Cardiac fibroblast (primary cell): ENCODE measurements around the gene ACADVL.
"Not testable (repeated sequence)": the region's sequence is repeated elsewhere in the genome, so short reads cannot be mapped to it uniquely, and the experiment has no call there.

Source experiments
- DNase-seq, 2 donors: peaks; one replicate each; pipeline versions ENCODE4 v3.0.0 to v3.0.0-alpha.2; 2010; ENCODE audit warnings: low read depth in 2 of 2
- H3K4me3 ChIP-seq, 2 donors: replicated peaks in 1 of 2; 1 replicate in 1 of 2; 2 replicates in 1 of 2; pipeline ENCODE4 v1.5.1; 2011; ENCODE audit warnings: low read depth in 2 of 2, low read length in 2 of 2, mild to moderate bottlenecking in 2 of 2, moderate library complexity in 1 of 2
- TF ChIP-seq, protein P1 (sequence below): IDR thresholded peaks from one replicate; pipeline ENCODE4 v1.5.1; 2011; ENCODE audit warnings: low read depth, mild to moderate bottlenecking, low read length, inconsistent platforms

The ACADVL gene

DNA sequence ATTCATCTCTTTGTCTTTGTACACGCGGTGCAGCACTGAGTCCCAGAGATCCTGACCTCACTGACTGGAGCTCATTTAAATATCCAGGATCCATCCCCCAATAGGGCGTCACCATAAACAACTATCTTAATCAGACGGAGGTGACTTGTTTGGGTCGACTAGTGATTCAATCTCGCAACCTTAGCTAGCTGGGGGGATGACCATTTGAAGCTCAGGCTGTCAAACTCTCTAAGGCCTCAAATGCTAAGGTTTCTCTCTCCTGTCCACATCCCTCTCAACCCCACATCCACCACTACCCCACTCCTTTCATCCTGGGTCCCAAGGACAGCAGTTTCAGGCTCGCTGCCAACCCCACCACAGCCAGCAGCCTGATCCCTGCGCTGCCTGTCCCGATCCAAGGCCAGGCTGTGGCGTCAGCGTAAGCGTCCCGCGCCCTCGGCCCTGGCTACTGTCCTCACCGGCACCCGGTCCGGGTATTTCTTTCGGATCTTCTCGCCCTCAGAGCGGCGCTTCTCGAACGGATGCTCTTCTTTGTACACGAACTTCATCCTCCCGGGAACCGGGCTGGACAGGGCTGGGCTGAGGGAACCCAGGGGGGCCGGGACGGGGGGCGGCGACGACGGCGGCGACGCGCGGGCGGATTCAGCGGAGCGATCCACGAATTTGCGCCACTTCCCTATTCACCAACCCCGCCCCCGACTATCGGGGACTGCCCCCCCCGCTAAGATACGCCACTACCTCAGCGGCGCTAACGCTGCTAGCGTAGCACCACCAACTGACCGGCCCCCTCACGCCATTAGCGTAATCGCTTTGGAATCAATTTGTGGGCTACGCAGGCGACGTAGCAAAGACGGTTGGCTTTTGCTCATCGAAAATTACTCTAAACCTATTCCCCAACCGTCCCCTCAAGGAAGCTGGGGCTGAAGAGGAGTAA, 22.3 kb downstream of the ACADVL start, which contains the start of gene GABARAP:
GABARAP (minus strand) TSS at position 667 of the 934 bp plus-strand sequence; CDS start at position 548, 119 bp downstream.
- DNase-seq = peak; percentile 95 to 97
- H3K4me3 ChIP-seq = peak within 1 kb of the TSS; percentile 76 to 95
- TF ChIP-seq, protein P1, sequence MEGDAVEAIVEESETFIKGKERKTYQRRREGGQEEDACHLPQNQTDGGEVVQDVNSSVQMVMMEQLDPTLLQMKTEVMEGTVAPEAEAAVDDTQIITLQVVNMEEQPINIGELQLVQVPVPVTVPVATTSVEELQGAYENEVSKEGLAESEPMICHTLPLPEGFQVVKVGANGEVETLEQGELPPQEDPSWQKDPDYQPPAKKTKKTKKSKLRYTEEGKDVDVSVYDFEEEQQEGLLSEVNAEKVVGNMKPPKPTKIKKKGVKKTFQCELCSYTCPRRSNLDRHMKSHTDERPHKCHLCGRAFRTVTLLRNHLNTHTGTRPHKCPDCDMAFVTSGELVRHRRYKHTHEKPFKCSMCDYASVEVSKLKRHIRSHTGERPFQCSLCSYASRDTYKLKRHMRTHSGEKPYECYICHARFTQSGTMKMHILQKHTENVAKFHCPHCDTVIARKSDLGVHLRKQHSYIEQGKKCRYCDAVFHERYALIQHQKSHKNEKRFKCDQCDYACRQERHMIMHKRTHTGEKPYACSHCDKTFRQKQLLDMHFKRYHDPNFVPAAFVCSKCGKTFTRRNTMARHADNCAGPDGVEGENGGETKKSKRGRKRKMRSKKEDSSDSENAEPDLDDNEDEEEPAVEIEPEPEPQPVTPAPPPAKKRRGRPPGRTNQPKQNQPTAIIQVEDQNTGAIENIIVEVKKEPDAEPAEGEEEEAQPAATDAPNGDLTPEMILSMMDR = no peak

DNA sequence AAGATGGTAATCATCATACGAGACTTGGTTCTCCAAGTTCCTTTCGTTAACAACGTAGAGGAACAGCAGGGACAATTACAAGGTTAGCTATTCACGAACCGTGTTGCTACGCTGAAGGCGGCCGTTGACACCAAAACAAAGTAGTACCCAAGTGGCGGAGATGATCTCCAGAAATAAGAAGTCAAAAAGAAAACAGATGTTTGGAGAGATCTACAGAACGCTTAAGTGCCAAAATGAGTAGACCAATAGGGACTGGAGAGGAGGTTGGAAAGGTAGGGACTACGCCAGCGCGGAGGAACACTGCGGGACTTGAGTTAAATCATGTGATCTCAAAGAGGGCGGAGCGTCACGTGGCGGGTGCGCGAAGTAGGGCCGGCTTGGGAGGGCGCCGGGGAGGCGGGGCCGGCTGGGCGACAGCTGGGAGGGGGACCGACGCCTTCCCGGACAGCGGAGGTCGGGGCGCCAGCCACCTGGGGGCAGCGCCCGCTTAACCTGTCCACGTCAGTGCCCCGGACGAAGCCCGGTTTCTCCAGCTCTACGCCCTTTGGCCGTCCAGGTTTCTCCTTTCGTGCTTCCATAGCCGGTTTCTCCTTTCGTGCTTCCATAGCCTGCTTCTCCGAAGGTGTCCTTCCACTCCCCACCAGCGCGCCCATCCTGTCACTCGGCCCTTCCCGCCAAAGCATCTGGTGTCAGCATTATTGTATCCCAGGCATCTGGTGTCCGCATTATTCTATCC, 23.1 kb downstream of the ACADVL start:
- TF ChIP-seq, protein P1 = no peak
- H3K4me3 ChIP-seq = peak overlapping the region; percentile 76 to 95
- DNase-seq = peak; percentile 98

DNA sequence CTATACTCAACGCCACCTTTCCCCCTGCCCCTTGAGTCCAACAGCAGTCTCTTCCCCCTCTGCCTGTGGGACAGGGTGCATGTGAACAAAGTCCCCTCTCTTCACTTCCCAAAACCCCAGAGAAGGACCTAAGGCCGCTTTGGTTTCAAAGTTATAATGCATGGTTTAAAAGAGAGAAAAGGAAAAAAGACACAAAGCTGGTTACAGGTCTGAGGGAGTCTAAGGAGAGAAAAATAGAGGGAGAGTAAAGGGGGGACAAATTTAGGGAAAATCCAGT, 23.7 kb downstream of the ACADVL start:
- H3K4me3 ChIP-seq = peak overlapping the region; percentile 76 to 95
- TF ChIP-seq, protein P1 = no peak
- no peak for DNase-seq

DNA sequence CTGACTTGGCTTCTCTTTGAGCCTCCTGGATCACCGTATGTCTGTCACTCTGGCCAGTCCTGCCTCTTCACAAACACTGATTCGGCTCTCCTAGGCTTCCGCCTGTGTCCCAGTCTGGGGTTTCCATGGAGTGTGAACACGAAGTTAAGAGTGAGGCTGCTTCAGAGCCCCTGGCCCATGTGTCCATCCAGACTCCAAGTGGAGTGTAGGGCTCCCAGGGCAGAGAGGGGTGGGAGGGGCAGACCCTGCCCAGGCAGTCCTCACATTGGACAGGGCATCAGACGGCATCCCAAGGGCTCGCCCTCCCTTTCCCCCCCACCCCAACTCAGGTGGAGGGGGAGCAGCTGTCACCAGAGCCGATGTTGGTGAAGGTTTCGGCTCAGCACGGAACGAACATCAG, 24.1 kb downstream of the ACADVL start:
- not testable (repeated sequence) for DNase-seq, H3K4me3 ChIP-seq

DNA sequence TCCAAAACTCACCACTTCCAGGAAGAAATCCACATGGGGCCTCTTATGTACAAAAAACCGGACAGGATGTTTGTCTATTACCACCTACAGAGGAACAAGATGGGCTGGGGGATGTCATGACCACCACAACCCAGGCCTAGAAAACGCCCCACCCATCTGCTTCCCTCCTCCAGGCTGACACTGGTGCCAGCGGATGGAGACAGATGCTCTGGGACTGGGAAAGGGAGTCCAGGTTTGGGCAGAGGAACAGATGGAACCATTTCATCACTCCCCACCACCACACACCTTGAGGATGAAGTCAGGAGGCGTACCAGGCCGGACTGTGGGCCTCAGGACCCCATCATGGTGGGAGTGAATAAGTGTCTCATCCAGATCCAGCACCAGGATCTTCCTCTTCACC, 27.0 kb downstream of the ACADVL start:
- TF ChIP-seq, protein P1 = no peak
- no peak for DNase-seq
- no peak overlapping the region for H3K4me3 ChIP-seq

DNA sequence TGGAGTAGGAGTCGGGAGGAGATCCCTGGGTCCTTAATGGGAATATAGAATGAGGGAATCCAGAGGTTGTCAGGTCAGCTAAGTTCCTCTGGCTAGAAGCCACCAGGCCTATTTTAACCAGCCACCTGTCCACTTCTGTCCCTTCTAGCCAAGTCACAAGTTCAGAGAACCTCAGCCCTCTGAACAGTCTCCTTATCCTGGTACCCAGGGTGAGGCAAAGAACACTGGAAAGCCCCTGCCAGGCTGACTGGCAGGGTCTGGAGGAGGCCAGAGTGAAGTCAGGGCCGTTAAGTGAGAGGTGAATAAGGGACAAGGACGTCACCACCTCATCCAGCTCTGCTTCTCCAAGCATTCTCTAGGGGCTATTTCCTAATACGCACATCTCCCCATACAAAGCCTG, 29.1 kb downstream of the ACADVL start:
- DNase-seq = no peak
- TF ChIP-seq, protein P1 = no peak
- no peak overlapping the region for H3K4me3 ChIP-seq

DNA sequence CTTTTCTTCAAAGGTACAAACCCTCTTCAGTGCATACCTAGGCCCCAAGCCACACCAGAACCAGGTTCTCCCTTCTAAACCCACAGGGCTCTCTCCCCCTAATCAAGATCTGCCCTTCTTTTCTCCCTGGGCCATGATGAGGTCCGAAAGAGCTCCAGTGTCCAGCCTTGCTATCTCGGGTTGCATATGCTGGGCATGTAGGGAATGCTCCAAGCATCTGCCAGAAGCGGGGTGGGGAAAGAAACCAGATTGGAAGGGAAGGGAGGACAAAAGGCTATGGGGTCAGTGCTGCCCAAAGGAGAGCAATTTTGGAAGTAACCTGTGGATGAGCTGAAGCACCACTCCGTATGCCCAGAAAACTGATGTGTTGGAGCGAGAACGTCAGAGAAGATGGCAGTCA, 29.5 kb downstream of the ACADVL start:
- DNase-seq = no peak
- H3K4me3 ChIP-seq = no peak overlapping the region
- TF ChIP-seq, protein P1 = no peak
